Osteoblast (primary cell): ENCODE measurements around the gene ARPC2. TPM values are rescaled to one million over a fixed set of nuclear protein-coding genes. Genes with fewer than 3 reads are reported as not detected.
A peak's percentile ranks its signal among the peaks of the same experiment; 100 is the strongest.

Experiments
- DNase-seq: peaks from one replicate; pipeline ENCODE4 v3.0.0; 2011; ENCODE audit warnings: low spot score, mixed read lengths; ENCODE audit not compliant: insufficient read length; ENCODE audit errors: missing footprints
- H2AFZ ChIP-seq: 2 replicates; pipeline ENCODE4 v1.6.0; 2011; ENCODE audit warnings: mild to moderate bottlenecking, low read length
- H3K27ac ChIP-seq: 2 replicates; pipeline ENCODE4 v1.5.1; 2011; ENCODE audit warnings: mild to moderate bottlenecking, low read depth, low read length, moderate library complexity
- H3K27me3 ChIP-seq: 2 replicates; pipeline ENCODE4 v1.6.0; 2012; ENCODE audit warnings: mild to moderate bottlenecking, control low read depth, inconsistent platforms, low read length, moderate library complexity; ENCODE audit not compliant: insufficient read depth
- H3K36me3 ChIP-seq: 2 replicates; pipeline ENCODE4 v1.5.1; 2011; ENCODE audit warnings: mild to moderate bottlenecking, low read length, control low read depth, moderate library complexity; ENCODE audit not compliant: insufficient read depth
- H3K4me1 ChIP-seq: 2 replicates; pipeline ENCODE4 v1.5.1; 2011; ENCODE audit warnings: mild to moderate bottlenecking, low read length, control low read depth, moderate library complexity; ENCODE audit not compliant: insufficient read depth
- H3K4me2 ChIP-seq: 2 replicates; pipeline ENCODE4 v1.6.0; 2011; ENCODE audit warnings: mild to moderate bottlenecking, low read length; ENCODE audit not compliant: insufficient read depth
- H3K4me3 ChIP-seq: fragments of 200-600 bp; sonication (generic); 3 replicates; pipeline ENCODE4 v1.5.1; 2012; ENCODE audit warnings: mild to moderate bottlenecking, low read length, inconsistent platforms; ENCODE audit not compliant: insufficient read depth
- H3K79me2 ChIP-seq: 2 replicates; pipeline ENCODE4 v1.6.0; 2012; ENCODE audit warnings: mild to moderate bottlenecking, low read length, control low read depth, inconsistent platforms; ENCODE audit not compliant: insufficient read depth
- H3K9me3 ChIP-seq: 2 replicates; pipeline ENCODE4 v1.5.1; 2011; ENCODE audit warnings: low read depth, low read length, control low read depth
- H4K20me1 ChIP-seq: 2 replicates; pipeline ENCODE4 v1.6.0; 2012; ENCODE audit warnings: mild to moderate bottlenecking, low read length, control low read depth; ENCODE audit not compliant: insufficient read depth
- total RNA-seq: library from RNA; depleted of rRNA; stranded (reverse); fragments of >200 nt; gene quantifications from 2 replicates; pipeline ENCODE4 v1.2.3, GENCODE V29; 2012
- TF ChIP-seq, protein P1 (sequence below): IDR thresholded peaks from 2 replicates; pipeline ENCODE4 v1.5.1; 2011; ENCODE audit warnings: mild to moderate bottlenecking, low read depth, low read length, moderate library complexity; ENCODE audit errors: extremely low read depth

Gene ARPC2
- total RNA-seq, 1 donor = 301 TPM

DNA sequence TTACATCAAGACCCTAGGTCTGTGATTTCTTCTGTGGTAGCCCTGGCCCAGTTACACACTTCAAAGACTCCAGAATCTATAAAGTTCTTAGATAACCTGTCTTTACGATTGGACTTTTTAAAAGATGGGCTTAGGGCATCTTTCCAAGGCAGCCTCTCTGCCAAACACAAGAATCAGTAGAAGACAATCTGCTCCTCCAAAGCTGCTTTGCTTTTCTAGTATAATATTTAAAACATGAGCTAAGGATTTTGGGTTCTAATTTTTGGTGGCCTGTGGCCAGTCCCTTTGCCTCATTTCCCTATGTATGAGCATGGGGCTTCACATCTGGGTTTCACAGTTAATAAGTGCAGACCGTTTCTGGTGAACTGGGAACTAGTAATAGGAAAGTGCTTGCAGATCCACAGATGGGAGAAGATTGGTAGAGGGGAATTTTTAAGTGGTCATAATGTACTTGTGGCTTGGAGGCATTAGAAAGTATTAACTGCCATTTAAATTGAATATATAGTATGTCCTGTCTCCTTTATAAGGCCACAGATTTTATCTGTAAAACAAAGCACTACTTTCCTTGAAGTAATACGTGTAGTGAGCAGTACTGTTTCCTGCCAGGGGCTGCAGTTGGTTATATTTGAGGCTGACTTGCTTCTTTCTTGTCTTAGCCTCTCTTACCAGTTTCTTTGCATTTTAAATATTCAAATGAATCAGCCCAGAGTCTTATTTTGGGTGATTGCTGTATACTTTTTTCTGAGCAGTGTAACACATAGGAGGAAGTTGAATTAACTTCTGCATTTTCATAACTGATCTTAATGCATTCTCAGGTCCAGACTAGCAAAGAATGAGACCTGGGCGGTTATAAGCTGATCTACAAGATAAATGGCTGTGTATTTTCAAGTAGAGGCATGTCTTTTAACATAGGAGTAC, 1.5 kb downstream of the ARPC2 start:
- no peaks in the 10 kb centered on the region for H3K9me3 ChIP-seq
- no peaks in the 10 kb centered on the region for H3K27me3 ChIP-seq
- peak overlapping the region; percentile 96 for H3K4me3 ChIP-seq
- no peak for DNase-seq
- TF ChIP-seq, protein P1, sequence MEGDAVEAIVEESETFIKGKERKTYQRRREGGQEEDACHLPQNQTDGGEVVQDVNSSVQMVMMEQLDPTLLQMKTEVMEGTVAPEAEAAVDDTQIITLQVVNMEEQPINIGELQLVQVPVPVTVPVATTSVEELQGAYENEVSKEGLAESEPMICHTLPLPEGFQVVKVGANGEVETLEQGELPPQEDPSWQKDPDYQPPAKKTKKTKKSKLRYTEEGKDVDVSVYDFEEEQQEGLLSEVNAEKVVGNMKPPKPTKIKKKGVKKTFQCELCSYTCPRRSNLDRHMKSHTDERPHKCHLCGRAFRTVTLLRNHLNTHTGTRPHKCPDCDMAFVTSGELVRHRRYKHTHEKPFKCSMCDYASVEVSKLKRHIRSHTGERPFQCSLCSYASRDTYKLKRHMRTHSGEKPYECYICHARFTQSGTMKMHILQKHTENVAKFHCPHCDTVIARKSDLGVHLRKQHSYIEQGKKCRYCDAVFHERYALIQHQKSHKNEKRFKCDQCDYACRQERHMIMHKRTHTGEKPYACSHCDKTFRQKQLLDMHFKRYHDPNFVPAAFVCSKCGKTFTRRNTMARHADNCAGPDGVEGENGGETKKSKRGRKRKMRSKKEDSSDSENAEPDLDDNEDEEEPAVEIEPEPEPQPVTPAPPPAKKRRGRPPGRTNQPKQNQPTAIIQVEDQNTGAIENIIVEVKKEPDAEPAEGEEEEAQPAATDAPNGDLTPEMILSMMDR = no peak
- peaks cover 53% of the 10 kb centered on the region for H3K4me1 ChIP-seq
- H3K79me2 ChIP-seq = peaks cover 72% of the 10 kb centered on the region
- peaks cover 60% of the 10 kb centered on the region for H4K20me1 ChIP-seq
- H3K4me2 ChIP-seq = peak overlapping the region; percentile 83
- H3K36me3 ChIP-seq = peaks cover 17% of the 10 kb centered on the region
- no peak overlapping the region for H2AFZ ChIP-seq
- H3K27ac ChIP-seq = peak overlapping the region; percentile 90

DNA sequence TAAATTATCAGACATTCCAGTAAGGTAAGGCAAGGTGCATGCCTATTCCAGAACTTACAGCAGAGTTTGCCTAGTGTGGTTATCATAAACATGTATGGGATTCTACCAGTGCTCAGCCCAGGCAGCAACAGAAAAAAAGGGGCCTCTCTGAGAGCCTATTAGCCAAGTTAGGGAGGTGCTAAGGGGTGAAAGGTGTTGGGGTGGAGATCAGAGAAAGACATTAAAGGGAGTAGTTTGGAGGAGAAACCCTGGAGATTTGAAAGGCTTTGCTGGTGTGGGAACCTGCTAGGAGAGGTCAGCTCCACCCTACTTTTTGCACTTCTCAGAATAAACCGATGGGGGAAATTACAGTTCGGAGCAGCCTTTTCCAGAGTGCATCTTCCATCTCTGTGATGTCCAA, 2.9 kb downstream of the ARPC2 start:
- H3K4me2 ChIP-seq = peak overlapping the region; percentile 83
- peak overlapping the region; percentile 18 for H3K27ac ChIP-seq
- peak overlapping the region; percentile 96 for H3K4me3 ChIP-seq
- DNase-seq = peak; percentile 75
- TF ChIP-seq, protein P1 = no peak
- no peaks in the 10 kb centered on the region for H3K9me3 ChIP-seq
- peaks cover 73% of the 10 kb centered on the region for H4K20me1 ChIP-seq
- H3K36me3 ChIP-seq = peaks cover 29% of the 10 kb centered on the region
- peaks cover 53% of the 10 kb centered on the region for H3K4me1 ChIP-seq
- no peaks in the 10 kb centered on the region for H3K27me3 ChIP-seq
- H2AFZ ChIP-seq = no peak overlapping the region
- peaks cover 86% of the 10 kb centered on the region for H3K79me2 ChIP-seq

DNA sequence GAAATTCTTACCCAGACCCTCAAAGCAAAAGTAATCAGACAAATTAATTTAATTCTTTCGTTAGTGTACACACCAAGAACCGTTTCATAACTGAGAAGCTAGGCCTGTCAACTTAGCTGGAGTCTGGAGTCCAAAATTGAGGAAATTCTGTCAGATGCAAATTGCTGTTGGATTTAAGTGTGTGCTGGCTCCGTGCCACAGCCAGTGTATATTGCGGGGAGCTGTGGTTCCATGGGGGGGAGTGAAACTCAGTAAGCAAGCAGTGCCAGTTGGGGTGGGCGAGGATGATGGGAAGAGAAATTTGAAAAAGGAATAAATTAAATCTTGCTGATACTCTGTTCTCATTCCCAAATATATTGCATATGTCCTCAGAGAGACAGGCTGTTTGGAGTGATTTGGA, 4.0 kb downstream of the ARPC2 start:
- Histone ChIP-seq H2AFZ (no peak overlapping the region), H3K27ac (no peak overlapping the region), H3K4me2 (peak overlapping the region; percentile 83), H3K4me3 (no peak overlapping the region), H3K79me2 (peaks cover 96% of the 10 kb centered on the region), H3K9me3 (no peaks in the 10 kb centered on the region), H3K27me3 (no peaks in the 10 kb centered on the region), H3K36me3 (peaks cover 40% of the 10 kb centered on the region), H3K4me1 (peaks cover 52% of the 10 kb centered on the region), H4K20me1 (peaks cover 82% of the 10 kb centered on the region)
- TF ChIP-seq, protein P1 = no peak
- no peak for DNase-seq

DNA sequence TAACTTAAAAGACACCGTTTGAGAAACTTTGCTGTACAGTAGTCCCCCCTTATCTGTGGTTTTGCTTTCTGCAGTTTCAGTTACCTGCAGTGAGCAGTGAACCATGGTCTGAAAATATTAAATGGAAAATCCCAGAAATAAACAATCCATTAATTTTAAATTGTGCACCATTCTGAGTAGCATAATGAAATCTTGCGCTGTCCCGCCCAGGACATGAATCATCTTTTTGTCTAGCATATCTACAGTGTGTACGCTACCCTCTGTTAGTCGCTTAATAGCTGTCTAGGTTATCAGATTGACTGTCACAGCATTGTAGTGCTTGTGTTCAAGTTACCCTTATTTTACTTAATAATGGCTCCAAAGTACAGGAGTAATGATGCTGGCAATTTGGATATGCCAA, 6.1 kb downstream of the ARPC2 start:
- Histone ChIP-seq H2AFZ (no peak overlapping the region), H3K27me3 (no peaks in the 10 kb centered on the region), H3K36me3 (peaks cover 55% of the 10 kb centered on the region), H3K79me2 (peaks cover 96% of the 10 kb centered on the region), H3K27ac (peak overlapping the region; percentile 30), H4K20me1 (peaks cover 76% of the 10 kb centered on the region), H3K4me3 (no peak overlapping the region), H3K4me1 (peaks cover 50% of the 10 kb centered on the region), H3K9me3 (no peaks in the 10 kb centered on the region), H3K4me2 (peak overlapping the region; percentile 28)
- no peak for DNase-seq
- TF ChIP-seq, protein P1 = no peak
